CD4-positive, alpha-beta T cell treated with Interleukin-1 beta for 1 hour (primary cell): Measurements from ENCODE around the gene URB2.
"Not testable (repeated sequence)": the region's sequence is repeated elsewhere in the genome, so short reads cannot be mapped to it uniquely, and the experiment has no call there.

Experiments used
- DNase-seq, 2 donors: peaks; one replicate each; pipeline ENCODE4 v3.0.0-alpha.2; 2020 to 2022

URB2 gene

DNA sequence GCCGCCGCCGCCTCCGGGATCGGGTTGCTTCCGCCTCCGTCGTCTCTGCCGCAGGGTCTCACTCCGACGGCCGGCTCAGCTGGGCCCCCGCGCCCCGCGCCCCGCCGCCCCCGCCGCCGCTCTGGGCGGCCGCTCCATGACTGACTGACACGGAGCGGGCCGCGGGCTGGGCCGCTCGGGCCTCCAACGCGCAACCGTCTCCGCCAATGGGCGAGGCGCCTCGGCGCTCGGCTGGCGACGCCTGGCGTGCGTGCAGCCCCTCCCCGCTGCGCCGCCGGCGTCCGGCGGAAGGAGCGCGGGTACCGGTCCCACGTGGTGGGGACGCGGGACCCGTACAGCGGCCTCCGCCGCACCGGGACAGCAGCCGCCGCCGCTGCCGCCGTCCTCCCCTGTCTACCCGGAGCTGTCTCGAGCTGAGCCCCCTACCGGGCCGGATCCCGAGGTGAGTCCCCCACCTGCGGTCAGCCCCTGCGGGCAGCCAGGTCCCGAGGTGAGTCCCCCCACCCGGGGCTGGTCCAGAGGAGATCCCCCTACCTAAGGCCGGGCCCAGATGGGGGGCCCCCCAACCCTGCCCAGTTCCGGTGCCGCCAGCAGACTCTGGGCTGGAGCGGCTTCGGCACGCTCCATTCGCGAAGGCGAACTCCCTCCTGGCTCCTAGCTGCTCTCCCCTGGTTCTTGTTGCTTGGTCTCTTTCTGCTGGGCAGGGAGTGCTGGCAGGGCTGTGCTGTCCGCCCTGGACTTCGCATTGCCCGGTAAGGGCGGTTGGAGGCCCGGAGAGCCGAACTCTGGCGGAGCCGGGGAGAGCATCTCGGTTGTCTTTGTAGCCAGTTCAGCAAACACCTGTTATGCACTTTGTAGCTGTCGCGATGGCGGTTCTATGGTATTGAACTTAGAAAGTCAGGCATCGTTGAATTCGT lies at the start of gene URB2, which contains the start of gene TAF5L:
URB2 (plus strand) TSS at position 333 of the 917 bp plus-strand sequence. CDS start 1,387 bp downstream, outside the sequence.
TAF5L (minus strand) TSS at position 208 of the 917 bp plus-strand sequence. CDS start 11,640 bp downstream, outside the sequence.
- peak; percentile 87 for DNase-seq

DNA sequence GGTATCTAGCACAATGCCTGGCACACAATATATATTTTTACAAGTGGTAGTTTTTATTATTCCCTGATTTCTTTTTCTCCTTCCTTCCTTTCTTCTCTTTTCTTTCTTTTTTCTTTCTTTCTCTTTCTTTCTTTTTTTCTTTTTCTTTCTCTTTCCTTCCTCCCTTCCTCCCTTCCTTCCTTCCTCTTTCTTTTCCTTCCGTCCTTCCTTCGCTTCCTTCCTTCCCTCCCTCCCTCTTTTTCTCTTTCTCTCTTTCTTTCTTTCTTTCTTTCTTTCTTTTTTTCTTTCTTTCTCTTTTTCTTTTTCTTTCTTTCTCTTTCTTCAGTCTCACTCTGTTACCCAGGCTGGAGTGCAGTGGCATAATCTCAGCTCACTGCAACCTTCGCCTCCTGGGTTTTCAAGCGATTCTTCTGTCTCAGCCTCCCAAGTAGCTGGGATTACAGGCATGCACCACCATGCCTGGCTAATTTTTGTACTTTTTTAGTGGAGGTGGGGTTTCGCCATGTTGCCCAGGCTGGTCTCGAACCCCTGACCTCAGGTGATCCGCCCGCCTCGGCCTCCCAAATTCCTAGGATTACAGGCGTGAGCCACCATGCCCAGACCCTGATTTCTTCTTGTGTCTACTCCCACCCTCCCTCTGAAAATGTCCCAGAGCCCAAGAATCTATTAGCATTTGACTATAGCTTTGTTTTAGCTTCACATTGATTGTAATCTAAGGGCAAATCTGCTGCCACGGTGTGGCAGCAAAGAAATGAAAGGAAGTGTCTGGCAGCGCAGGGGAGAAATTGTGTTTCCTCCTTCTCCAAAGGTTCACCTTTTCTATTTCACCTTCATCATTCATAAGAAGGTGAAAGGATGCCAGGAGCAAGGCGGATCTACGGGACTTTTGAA lies 47.6 kb upstream of the URB2 start:
- DNase-seq: no peak

DNA sequence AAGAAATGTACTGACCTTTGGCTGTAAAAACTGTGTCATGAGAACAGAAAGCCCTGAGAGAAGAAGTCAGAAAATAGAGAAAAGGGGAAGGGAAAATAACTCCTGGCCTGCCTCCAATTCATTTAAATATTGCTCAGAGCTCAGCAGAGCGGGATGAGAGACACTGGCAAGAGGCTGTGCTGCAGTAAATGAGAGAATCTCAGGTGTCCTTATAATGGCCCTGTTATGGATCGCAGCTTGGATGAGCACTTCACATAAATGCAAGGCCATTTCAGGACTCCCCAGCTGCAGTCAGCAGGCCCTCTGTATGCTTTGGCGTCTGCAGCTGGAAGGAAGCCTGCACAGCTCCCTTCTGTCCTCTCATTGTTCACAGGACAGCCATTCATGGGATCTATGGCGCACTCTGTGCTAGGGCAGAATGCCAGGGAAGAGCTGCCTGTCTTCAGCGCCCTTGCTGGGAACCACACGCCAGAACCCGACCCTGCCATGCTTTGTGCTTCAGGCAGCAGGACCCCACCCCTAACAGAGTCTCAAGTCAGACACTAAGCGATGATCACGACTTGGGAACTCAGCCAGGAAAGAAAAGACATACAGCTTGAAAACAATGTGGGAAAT lies 46.9 kb upstream of the URB2 start:
- DNase-seq: no peak

DNA sequence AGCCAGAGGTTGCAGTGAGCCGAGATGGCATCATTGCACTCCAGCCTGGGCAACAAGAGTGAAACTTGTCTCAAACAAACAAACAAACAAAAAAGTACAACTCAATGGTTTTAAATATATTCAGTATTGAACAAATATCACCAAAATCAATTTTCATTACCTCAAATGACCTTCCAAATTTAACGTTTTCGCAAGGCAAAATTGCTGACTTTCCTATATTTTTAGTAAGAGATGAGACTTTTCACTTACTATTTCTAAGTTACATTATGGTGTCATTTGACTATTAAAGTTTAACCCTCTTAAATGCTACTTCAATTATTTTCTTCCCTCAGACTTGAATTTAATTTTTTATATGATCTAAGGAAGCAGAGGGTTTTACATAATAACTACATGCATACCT lies 44.6 kb upstream of the URB2 start:
- DNase-seq: no peak

GRCh38 chr1:229582011-229582694 lies 43.9 kb upstream of the URB2 start:
- no peak for DNase-seq

- DNase-seq: no peak
These were observed 43.3 kb upstream of the URB2 start for GRCh38 chr1:229582715-229583114.

DNA sequence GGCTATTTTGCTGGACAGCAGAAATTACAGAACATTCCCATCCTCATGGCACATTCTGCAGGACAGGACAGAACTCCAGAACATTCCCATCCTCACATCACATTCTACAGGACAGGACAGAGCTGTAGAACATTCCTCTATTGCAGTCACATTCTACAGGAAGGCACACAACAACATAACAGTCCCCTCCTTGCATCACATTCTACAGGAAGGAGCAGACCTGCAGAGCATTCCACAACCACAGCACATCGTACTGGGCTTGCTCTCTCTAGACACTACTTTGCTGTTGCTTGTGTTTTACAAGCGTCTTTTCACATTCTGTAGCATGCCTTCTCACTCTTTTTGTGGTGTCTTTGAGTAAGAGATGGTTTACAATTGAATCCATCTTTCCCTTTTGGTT lies 40.7 kb upstream of the URB2 start:
- DNase-seq: no peak

GRCh38 chr1:229590119-229590518 lies 35.9 kb upstream of the URB2 start:
- no peak for DNase-seq

- DNase-seq: no peak
These were observed 32.2 kb upstream of the URB2 start for GRCh38 chr1:229593800-229594199.

- DNase-seq: no peak
These were observed 31.6 kb upstream of the URB2 start for GRCh38 chr1:229594227-229595008.

GRCh38 chr1:229595876-229596275 lies 30.2 kb upstream of the URB2 start:
- DNase-seq: not testable (repeated sequence)

DNA sequence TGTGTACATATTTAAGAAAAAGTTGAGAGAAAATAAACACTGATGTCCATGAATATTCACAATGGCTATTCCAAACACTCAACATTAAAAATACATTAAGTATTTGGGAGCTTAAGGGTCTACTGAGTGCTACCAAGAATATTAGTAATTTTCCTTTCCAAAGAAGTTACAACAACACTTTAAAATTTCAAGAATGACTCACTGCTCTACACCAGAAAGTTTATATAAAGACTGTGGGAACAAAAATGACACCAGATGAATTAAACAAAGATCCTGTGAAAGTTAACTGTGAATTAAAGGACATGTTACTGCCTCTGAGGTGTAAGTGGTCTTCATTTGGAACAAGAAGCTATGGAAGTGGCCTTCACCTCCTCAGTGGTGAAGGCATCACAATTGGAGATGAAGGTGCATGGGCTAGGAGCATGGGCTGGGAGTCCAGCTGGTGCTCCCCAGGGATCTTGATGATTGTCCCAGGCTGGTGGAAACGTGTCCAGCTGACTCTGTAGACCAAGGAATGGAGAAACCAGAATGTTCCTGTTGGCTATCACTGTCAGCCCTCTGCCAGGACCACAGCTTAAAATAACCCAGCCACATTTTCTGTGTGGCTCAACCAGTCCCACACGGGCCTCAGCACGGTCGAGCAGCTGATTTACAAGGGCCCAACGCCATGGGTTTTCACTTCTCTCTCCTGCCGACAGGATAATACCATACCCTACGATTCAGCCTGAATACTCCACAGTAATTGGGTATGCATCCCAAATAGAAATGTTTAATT lies 28.9 kb upstream of the URB2 start:
- DNase-seq: no peak

DNA sequence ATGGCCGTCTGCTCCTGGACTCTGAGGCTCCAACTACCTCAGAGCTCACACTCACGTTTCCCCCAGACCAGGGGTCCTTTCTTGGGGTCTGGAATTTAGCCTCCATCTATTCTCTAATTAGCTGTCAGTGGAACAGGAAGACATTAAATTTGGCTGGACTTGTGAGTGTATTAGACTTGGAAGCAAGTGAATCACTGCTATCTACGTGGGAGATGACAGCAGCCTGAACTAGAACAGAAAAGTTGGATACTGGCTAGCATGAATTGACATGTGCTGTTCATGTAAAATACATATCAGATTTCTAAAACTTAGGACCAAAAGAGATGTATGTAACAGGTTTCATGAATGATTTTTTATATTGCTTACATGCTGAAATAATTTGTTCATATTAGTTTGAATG lies 28.2 kb upstream of the URB2 start:
- no peak for DNase-seq

DNA sequence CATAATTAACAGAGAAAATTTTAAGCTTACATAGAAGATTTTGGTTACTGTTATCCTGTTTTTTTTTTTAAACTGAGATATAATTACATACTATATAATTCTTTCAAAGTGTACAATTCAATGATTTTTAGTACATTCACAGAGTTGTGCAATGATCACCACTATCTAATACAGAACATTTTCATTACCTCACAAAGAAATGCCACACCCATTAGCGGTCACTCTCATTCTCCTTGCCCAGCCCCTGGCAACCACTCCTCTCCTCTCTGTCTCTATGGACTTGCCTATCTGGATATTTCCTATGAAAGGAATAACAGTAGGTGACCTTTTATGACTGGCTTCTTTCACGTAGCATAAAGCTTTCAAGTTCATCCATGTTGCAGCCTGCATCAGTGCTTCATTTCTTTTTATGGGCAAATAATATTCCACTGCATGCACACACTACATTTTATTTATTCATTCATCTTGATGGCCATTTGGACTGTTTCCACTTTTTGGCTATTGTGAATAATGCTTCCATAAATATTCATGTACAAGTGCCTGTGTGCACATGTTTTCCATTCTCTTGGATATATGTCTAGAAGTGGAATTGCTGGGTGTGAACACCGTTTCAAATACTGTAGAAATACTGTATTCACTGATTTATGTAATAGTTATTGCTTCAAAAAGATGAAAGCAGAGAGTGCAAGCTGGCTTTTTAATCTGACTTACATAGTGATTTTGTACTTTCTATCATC lies 26.7 kb upstream of the URB2 start:
- no peak for DNase-seq

DNA sequence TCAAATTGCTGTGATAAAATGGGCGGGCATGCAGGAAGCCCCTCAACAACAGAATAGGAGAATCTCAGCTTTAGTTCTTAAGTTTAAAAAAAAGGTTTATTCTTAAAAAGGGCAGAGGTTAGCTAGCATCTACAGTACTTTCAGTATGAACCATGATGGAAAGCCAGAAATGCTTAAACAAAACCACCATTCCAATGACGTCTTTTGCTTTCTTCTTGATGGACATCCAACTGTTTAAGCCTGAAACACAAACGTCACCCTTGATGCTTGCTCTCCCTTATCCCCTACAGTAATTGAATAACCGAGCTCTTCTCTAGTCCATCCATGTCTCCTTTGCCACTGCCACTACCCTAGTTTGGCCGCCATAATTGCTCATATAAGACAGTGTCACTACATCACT lies 25.8 kb upstream of the URB2 start:
- DNase-seq: no peak

DNA sequence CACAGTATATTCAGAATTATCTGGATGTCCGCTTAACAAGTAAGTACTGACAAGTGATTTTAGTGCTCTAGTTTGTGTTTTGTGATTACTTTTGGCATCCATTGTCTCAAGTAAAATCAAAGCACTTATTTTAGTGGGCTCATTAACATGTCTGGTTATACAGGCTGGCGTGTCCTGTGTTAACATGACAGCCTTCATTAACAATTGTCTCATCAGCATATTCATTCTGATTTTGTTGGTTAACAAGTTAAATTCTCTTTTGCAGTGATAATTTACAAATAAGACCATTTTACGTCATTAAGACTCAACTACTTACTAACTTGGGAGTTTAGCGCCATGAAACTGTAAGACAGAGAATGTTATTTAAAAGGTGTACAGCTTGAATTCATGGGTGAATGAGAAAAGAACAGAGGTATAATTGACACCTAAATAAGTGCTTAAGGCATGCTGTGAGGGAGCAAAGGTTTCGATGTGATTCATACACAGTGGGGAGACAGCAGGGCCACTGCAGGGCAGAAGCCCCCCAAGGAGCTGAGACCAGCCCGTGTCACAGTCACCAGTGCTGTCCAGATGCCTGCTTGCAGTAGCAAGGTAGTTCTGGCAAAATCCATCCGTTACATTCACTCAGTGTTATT lies 22.6 kb upstream of the URB2 start:
- no peak for DNase-seq

- no peak for DNase-seq
These were observed 18.7 kb upstream of the URB2 start for GRCh38 chr1:229607370-229607769.

DNA sequence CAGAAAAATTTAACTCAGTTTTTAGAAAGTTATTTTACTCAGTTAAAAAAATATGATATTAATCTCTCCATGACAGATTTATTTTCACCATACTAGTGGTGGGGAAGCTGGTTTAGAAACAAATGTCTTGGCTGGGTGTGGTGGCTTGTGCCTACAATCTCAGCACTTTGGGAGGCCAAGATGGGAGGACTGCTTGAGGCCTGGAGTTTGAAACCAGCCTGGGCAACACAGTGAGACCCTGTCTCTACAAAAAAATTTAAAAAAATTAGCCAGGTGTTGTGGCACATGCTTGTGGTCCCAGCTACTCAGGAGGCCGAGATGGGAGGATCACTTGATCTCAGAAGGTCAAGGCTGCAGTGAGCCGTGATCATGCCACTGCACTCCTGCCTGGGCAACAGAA lies 17.5 kb upstream of the URB2 start:
- no peak for DNase-seq

DNA sequence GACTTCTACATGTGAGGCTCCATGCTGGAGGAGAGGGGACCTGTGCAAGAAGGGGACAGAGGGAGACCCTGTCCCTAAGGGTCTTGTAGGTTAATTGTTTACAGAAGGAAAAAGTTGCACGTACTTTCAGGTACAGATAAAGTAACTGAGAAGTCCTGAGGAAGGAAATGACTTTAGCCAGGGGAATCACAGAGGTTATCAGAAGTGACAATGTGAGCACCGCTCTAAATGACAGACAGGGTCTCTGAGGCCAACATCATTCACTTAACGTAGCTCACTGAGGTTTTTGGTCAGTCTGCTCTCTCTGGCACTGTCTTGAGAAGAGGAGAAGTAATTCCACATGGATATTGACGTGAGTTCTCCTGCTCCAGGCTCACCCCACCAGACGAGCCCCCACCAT lies 12.1 kb upstream of the URB2 start:
- no peak for DNase-seq

DNA sequence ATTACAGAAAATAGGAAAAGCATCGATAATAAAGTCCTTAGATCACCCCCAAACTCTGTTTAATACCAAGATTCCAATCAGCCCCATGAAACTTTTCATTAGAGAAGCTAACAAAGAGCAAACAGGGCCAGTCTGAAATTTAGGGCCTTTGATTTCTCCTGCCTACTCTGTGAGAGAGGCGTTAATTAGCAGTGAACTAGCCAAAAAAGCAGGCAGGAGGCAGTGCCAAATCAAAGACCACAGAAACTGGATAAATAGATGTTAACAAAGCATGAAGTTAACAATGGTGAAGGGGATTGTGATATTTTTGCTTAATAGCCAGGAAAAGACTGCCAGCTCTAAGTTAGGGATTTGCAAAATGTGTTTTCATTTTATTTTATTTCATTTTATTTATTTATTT lies 11.3 kb upstream of the URB2 start:
- DNase-seq: no peak
